Progenitor cell of endocrine pancreas (in vitro differentiated cells): Measurements from ENCODE around the gene REST. TPM values are rescaled to one million over a fixed set of nuclear protein-coding genes. Genes with fewer than 3 reads are reported as not detected.

Source experiments
- DNase-seq: peaks from one replicate; pipeline ENCODE4 v3.0.0; 2021; ENCODE audit warnings: low spot score; ENCODE audit not compliant: unreplicated experiment
- H3K27ac Mint-ChIP-seq: 2 replicates; pipeline ENCODE4 v1.8.0; 2021; ENCODE audit warnings: mild to moderate bottlenecking, moderate library complexity, mixed read lengths
- H3K27me3 Mint-ChIP-seq: 2 replicates; pipeline ENCODE4 v1.8.0; 2021; ENCODE audit warnings: mixed read lengths
- H3K36me3 Mint-ChIP-seq: 2 replicates; pipeline ENCODE4 v1.8.0; 2022; ENCODE audit warnings: mixed read lengths; ENCODE audit not compliant: insufficient read depth
- H3K4me1 Mint-ChIP-seq: 2 replicates; pipeline ENCODE4 v1.8.0; 2021; ENCODE audit warnings: low read depth, mixed read lengths
- H3K4me3 Mint-ChIP-seq: 2 replicates; pipeline ENCODE4 v1.8.0; 2021; ENCODE audit warnings: low read depth, mild to moderate bottlenecking, moderate library complexity, mixed read lengths
- H3K9me3 Mint-ChIP-seq: 2 replicates; pipeline ENCODE4 v1.8.0; 2021; ENCODE audit warnings: low read depth, mixed read lengths
- total RNA-seq: library from RNA; stranded (reverse); gene quantifications from 2 replicates; pipeline ENCODE4 v1.2.1, GENCODE V29; 2021
- TF ChIP-seq, protein P1 (sequence below): fragments of 200-600 bp; sonication (generic); IDR thresholded peaks from one replicate; pipeline ENCODE4 v1.5.0; 2021; ENCODE audit warnings: antibody characterized with exemption, mild to moderate bottlenecking; ENCODE audit not compliant: unreplicated experiment

Gene REST
- total RNA-seq, 1 donor from 2014 or later: 95.7 TPM

DNA sequence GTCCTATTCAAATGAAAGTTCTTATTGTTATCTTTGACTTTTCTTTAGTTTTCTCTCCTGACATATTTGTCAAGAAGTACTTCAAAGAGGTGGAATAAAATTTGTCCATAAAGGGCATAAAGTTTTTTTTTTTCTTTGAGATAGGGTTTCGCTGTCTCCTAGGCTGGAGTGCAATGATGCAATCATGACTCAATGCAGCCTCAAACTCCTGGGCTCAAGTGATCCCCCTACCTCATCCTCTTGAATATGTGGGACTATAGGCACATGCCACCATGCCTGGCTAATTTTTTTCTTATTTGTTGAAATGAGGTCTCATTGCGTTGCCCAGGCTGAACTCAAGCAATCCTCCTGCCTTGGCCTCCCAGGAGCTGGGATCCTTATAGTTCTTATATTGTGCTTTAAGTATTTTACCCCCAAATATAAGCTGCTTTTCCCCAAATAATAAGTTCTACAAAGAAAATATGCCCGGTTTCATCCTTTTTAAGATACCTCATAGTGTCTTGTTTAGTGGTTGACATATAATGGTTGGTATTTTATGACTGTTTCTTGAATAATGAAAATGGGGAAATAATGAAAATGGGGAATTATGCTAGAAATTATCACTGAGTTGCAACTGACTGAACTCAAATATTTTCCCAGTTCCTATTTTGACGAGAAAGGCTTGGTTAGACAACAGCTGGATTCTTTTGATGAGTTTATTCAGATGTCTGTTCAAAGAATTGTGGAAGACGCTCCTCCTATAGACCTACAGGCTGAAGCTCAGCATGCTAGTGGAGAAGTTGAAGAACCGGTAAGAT lies 82.6 kb downstream of the REST start:
- H3K27ac Mint-ChIP-seq: no peak overlapping the region
- H3K4me1 Mint-ChIP-seq: peaks cover 4% of the 10 kb centered on the region
- H3K4me3 Mint-ChIP-seq: no peak overlapping the region
- no peaks in the 10 kb centered on the region for H3K27me3 Mint-ChIP-seq
- H3K36me3 Mint-ChIP-seq: peaks cover 21% of the 10 kb centered on the region
- TF ChIP-seq, protein P1, sequence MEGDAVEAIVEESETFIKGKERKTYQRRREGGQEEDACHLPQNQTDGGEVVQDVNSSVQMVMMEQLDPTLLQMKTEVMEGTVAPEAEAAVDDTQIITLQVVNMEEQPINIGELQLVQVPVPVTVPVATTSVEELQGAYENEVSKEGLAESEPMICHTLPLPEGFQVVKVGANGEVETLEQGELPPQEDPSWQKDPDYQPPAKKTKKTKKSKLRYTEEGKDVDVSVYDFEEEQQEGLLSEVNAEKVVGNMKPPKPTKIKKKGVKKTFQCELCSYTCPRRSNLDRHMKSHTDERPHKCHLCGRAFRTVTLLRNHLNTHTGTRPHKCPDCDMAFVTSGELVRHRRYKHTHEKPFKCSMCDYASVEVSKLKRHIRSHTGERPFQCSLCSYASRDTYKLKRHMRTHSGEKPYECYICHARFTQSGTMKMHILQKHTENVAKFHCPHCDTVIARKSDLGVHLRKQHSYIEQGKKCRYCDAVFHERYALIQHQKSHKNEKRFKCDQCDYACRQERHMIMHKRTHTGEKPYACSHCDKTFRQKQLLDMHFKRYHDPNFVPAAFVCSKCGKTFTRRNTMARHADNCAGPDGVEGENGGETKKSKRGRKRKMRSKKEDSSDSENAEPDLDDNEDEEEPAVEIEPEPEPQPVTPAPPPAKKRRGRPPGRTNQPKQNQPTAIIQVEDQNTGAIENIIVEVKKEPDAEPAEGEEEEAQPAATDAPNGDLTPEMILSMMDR: no peak
- no peaks in the 10 kb centered on the region for H3K9me3 Mint-ChIP-seq
- no peak for DNase-seq

DNA sequence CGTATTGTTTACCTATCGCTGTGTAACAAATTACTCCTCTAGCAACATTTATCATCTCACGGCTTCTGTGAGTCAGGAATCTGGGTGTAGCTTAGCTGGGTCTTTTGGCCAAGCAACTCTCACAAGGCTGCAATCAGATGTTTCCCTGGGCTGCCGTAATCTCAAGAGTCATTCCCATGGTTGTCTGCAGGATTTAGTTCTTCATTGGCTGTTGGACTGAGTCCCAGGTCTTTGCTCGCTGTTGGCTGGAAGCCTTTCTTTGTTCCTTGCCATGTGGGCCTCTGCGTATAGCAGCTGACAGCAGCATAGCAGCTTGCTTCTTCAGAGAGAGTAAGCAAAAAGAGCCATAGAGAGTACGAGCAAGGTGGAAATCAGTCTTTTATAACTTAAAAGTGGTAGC lies 87.8 kb downstream of the REST start:
- peaks cover 27% of the 10 kb centered on the region for H3K36me3 Mint-ChIP-seq
- no peaks in the 10 kb centered on the region for H3K9me3 Mint-ChIP-seq
- H3K27me3 Mint-ChIP-seq: no peaks in the 10 kb centered on the region
- peaks cover 4% of the 10 kb centered on the region for H3K4me1 Mint-ChIP-seq
- TF ChIP-seq, protein P1: no peak
- H3K27ac Mint-ChIP-seq: no peak overlapping the region
- DNase-seq: no peak
- H3K4me3 Mint-ChIP-seq: no peak overlapping the region

DNA sequence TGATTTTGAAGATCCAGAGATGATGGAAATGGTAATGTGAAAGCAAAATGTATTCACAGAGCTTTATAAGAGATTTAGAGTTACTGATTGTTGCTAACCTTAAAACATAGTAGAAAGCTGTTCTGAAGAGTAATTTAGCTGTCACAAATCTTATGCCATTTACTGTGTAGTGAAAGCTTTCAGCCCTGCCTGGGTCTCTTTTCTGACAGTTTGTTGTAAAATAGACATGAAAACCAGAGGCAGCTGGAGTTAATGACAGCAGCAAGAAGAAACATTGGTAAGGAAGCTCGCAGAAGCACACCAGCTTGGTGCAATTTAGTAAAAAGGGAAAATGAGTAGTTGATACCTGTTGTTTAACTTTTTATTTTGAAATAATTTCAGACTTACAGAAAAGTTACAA lies 92.1 kb downstream of the REST start:
- TF ChIP-seq, protein P1: no peak
- Mint-ChIP-seq H3K27ac (no peak overlapping the region), H3K9me3 (no peaks in the 10 kb centered on the region), H3K4me3 (no peak overlapping the region), H3K36me3 (peaks cover 17% of the 10 kb centered on the region), H3K4me1 (no peaks in the 10 kb centered on the region), H3K27me3 (no peaks in the 10 kb centered on the region)
- DNase-seq: no peak

DNA sequence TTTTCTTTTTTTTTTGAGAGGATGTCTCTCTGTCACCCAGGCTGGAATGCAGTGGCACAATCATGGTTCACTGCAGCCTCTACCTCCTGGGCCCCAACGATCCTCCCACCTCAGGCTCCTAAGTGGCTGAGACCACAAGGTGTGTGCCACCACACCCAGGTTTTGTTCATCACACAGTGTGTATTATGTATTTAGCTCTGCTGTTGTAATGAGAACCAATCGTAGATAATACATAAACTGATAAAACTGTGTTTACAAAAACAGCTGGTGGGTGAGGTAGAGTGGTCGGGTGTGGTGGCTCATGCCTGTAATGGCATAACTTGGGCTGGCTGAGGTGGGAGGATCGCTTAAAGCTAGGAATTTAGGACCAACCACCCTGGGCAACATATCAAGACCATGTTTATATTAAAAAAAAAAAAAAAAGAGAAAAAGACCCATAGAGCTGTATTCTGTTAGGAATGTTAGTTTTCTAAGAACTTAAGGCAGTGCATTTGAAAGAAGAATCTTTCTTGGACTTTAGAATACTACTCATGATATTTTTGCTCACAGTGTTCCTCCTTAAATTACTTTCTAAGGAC lies 105.9 kb downstream of the REST start:
- H3K27ac Mint-ChIP-seq: no peak overlapping the region
- H3K36me3 Mint-ChIP-seq: peaks cover 40% of the 10 kb centered on the region
- TF ChIP-seq, protein P1: no peak
- no peak overlapping the region for H3K4me3 Mint-ChIP-seq
- no peaks in the 10 kb centered on the region for H3K9me3 Mint-ChIP-seq
- no peaks in the 10 kb centered on the region for H3K27me3 Mint-ChIP-seq
- no peak for DNase-seq
- H3K4me1 Mint-ChIP-seq: no peaks in the 10 kb centered on the region

Other genes starting within 250 kb of the REST start
- gene HOPX, start 226.6 kb upstream of the REST start, total RNA-seq: 0.55 and 0.69 TPM in 2 replicates
- not detected in 2 replicates for gene SPINK2, start 86.2 kb upstream of the REST start, total RNA-seq
- gene NOA1, start 69.7 kb downstream of the REST start, total RNA-seq: 16.7 and 17.4 TPM in 2 replicates
- gene POLR2B, start 71.0 kb downstream of the REST start, total RNA-seq: 107 and 116 TPM in 2 replicates
- 8.4 and 12.3 TPM in 2 replicates for gene IGFBP7, start 202.5 kb downstream of the REST start, total RNA-seq